Spleen (tissue), 7 donors: Measurements from ENCODE around the gene PREPL.

Experiments used
- POLR2A ChIP-seq, 3 donors: fragments of 450-650 bp; IDR thresholded peaks; one replicate each; pipeline ENCODE4 v1.5.1; 2017; ENCODE audit warnings: antibody characterized with exemption in 3 of 3, mild to moderate bottlenecking in 1 of 3
- POLR2AphosphoS5 ChIP-seq, 3 donors: sonication (generic); formaldehyde crosslinking; IDR thresholded peaks; one replicate each; pipeline ENCODE4 v1.5.1; 2017; ENCODE audit warnings: antibody characterized with exemption in 3 of 3
- TF ChIP-seq, protein P1 (sequence below), 11 experiments: fragments of 200-600 bp in 7 of 11; fragments of 450-650 bp in 4 of 11; sonication (generic) in 4 of 11; IDR thresholded peaks in 8 of 11; conservative IDR thresholded peaks in 3 of 11; 1 replicate in 7 of 11; 2 replicates in 4 of 11; pipeline versions ENCODE4 v1.4.0 to v1.8.0; 2016 to 2021; ENCODE audit warnings: antibody characterized with exemption in 11 of 11, inconsistent platforms in 4 of 11, mild to moderate bottlenecking in 1 of 11
- donor health status: DM: no; HTN: no; CAD: no; lungs with moderate emphysema.
- donor health status: DM: no; HTN: no; CAD: no.
- donor health status: DM: no; HTN: no; CAD: no.

DNA sequence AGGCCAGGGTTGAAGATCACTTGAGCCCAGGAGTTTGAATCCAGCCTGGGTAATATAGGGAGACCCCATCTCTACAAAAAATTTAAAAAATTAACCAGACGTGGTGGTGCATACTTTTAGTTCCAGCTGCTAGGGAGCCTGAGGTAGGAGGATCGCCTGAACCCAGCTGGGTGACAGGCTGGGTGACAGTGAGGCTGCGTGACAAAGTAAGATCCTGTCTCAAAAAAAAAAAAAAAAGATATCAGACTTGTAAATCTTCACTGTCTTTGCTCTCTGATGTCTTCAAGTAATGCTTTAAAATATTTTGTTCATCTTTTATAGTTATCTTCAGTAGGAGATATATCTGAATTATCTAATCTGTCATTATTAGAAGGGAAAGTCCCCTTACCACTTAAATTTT, 11.0 kb upstream of the PREPL start:
- TF ChIP-seq POLR2A (IDR thresholded peaks at IDR 0.05) (no peak), POLR2AphosphoS5 (IDR thresholded peaks at IDR 0.05) (no peak)
- TF ChIP-seq, protein P1, sequence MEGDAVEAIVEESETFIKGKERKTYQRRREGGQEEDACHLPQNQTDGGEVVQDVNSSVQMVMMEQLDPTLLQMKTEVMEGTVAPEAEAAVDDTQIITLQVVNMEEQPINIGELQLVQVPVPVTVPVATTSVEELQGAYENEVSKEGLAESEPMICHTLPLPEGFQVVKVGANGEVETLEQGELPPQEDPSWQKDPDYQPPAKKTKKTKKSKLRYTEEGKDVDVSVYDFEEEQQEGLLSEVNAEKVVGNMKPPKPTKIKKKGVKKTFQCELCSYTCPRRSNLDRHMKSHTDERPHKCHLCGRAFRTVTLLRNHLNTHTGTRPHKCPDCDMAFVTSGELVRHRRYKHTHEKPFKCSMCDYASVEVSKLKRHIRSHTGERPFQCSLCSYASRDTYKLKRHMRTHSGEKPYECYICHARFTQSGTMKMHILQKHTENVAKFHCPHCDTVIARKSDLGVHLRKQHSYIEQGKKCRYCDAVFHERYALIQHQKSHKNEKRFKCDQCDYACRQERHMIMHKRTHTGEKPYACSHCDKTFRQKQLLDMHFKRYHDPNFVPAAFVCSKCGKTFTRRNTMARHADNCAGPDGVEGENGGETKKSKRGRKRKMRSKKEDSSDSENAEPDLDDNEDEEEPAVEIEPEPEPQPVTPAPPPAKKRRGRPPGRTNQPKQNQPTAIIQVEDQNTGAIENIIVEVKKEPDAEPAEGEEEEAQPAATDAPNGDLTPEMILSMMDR (IDR thresholded peaks at IDR 0.05 in 8 of 11, conservative IDR thresholded peaks at IDR 0.05 in 3 of 11): no peak
